Astrocyte of the cerebellum (primary cell): ENCODE results near the gene TROAP.
A peak's percentile ranks its signal among the peaks of the same experiment; 100 is the strongest.

ENCODE experiments used
- DNase-seq: peaks from one replicate; pipeline ENCODE4 v3.0.0-alpha.2; 2011; ENCODE audit warnings: low read depth
- H3K4me3 ChIP-seq: 2 replicates; pipeline ENCODE4 v1.5.1; 2011; ENCODE audit warnings: mild to moderate bottlenecking, low read depth, low read length, moderate library complexity
- in situ Hi-C: cut with HindIII; loops from 2 replicates; pipeline ENCODE4 v1.10.0; 2017; ENCODE audit warnings: low sequenced_read_pairs
- TF ChIP-seq, protein P1 (sequence below): IDR thresholded peaks from 2 replicates; pipeline ENCODE4 v1.5.1; 2012; ENCODE audit warnings: low read length, low read depth, moderate library complexity, mild to moderate bottlenecking; ENCODE audit errors: missing control alignments

TROAP gene

DNA sequence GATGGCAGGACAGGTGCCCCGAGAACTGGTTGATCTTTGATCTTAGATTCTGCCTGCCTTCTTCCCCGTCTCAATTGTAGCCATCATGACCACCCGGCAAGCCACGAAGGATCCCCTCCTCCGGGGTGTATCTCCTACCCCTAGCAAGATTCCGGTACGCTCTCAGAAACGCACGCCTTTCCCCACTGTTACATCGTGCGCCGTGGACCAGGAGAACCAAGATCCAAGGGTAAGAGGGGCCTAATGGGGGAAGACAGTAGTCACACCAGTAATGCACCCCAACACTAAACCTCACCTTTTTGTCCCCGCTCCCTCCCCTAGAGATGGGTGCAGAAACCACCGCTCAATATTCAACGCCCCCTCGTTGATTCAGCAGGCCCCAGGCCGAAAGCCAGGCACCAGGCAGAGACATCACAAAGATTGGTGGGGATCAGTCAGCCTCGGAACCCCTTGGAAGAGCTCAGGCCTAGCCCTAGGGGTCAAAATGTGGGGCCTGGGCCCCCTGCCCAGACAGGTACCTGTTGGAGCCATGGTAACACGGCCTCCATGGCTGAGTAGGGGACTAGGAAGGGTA lies 556 bp downstream of the TROAP start:
- in situ Hi-C loops, result no loop called here
- H3K4me3 ChIP-seq, result peak overlapping the region; percentile 71
- TF ChIP-seq, protein P1, sequence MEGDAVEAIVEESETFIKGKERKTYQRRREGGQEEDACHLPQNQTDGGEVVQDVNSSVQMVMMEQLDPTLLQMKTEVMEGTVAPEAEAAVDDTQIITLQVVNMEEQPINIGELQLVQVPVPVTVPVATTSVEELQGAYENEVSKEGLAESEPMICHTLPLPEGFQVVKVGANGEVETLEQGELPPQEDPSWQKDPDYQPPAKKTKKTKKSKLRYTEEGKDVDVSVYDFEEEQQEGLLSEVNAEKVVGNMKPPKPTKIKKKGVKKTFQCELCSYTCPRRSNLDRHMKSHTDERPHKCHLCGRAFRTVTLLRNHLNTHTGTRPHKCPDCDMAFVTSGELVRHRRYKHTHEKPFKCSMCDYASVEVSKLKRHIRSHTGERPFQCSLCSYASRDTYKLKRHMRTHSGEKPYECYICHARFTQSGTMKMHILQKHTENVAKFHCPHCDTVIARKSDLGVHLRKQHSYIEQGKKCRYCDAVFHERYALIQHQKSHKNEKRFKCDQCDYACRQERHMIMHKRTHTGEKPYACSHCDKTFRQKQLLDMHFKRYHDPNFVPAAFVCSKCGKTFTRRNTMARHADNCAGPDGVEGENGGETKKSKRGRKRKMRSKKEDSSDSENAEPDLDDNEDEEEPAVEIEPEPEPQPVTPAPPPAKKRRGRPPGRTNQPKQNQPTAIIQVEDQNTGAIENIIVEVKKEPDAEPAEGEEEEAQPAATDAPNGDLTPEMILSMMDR, result no peak
- no peak for DNase-seq

DNA sequence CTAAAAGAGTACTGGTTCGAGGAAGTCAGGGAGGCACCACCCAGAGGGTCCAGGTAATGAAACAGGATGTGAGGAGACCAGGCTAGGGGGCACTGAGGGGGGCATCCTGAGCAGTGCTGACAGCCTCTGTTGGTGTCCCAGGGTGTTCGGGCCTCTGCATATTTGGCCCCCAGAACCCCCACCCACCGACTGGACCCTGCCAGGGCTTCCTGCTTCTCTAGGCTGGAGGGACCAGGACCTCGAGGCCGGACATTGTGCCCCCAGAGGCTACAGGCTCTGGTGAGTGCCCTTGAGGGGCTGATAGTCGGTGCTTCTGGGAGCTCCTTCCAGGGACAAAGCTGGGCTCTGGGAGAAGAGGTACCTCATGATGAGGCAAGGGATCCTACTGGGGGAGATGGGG lies 2.6 kb downstream of the TROAP start:
- H3K4me3 ChIP-seq, result no peak overlapping the region
- no peak for DNase-seq
- in situ Hi-C loops, result loop anchor here (5.0 kb wide), 1 partner anchor 58 kb away; the partner anchor contains the start of gene TUBA1C
- TF ChIP-seq, protein P1, result no peak

DNA sequence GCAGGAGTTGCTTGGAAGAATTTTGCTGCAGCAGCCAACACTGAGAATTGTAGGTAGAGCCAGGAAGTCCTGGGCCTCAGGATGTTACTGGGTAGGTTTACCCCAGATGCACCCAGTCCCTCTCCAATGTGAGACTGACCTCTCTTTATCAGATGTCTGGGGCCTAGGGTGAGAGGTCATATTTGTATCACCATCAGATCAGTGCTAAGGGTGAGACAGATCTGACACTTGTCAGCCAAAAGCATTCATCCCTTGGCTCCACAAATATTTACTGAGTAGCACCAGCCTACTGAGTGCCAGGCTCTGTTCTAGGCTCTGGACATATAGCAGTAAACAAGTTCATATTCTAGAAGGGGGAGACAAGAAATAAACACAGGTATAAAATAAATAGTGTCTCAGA lies 4.3 kb downstream of the TROAP start:
- in situ Hi-C loops, result loop anchor here (5.0 kb wide), 1 partner anchor 60 kb away; the partner anchor contains the start of gene TUBA1C
- DNase-seq, result no peak
- no peak overlapping the region for H3K4me3 ChIP-seq
- TF ChIP-seq, protein P1, result no peak

DNA sequence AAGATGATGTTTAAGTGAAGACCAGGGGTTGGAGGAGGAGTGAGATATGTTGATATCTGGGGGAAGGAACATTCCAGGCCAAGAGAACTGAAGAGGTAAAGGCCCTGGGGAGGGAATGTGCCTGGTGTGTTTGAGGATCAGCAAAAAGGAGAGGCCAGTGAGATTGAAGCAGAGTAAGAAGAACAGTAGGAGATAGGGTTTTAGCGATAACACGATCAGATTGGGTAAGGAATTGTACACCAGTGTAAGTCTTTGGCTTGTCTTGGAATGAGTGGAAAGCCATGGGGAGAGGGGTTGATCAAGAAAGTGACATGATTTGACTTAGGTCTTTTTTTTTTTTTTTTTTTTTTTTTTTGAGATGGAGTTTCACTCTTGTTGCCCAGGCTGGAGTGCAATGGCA lies 4.8 kb downstream of the TROAP start:
- no peak overlapping the region for H3K4me3 ChIP-seq
- DNase-seq, result no peak
- in situ Hi-C loops, result loop anchor here (5.0 kb wide), 1 partner anchor 61 kb away; the partner anchor contains the start of gene TUBA1C
- TF ChIP-seq, protein P1, result no peak

DNA sequence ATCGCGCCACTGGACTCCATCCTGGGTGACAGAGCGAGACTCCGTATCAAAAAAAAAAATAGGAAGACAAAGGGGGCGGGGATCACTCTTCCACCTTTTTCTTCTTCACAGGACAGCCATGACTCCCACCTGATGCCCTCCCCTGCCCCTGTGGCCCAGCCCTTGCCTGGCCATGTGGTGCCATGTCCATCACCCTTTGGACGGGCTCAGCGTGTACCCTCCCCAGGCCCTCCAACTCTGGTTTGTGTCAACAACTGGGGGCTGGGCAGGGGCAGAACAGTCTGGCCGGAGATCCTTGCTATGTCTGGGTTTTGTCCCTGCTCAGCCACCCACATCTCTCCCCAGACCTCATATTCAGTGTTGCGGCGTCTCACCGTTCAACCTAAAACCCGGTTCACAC lies 5.8 kb downstream of the TROAP start:
- in situ Hi-C loops, result loop anchor here (5.0 kb wide), 1 partner anchor 62 kb away; the partner anchor contains the start of gene TUBA1C
- TF ChIP-seq, protein P1, result no peak
- no peak for DNase-seq
- no peak overlapping the region for H3K4me3 ChIP-seq

DNA sequence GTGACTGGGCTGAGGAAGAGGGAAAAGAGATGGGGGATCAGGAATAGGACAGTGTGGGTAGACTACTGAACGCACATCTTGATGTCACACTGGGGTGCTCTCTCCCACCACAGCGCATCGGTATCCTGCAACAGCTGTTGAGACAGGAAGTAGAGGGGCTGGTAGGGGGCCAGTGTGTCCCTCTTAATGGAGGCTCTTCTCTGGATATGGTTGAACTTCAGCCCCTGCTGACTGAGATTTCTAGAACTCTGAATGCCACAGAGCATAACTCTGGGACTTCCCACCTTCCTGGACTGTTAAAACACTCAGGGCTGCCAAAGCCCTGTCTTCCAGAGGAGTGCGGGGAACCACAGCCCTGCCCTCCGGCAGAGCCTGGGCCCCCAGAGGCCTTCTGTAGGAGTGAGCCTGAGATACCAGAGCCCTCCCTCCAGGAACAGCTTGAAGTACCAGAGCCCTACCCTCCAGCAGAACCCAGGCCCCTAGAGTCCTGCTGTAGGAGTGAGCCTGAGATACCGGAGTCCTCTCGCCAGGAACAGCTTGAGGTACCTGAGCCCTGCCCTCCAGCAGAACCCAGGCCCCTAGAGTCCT lies 7.1 kb downstream of the TROAP start:
- in situ Hi-C loops, result no loop called here
- TF ChIP-seq, protein P1, result no peak
- H3K4me3 ChIP-seq, result no peak overlapping the region
- DNase-seq, result no peak
